ENCODE results near the gene CDX1. TPM values are rescaled to one million over a fixed set of nuclear protein-coding genes. Genes with fewer than 3 reads are reported as not detected.

Gene CDX1
- total and polyA plus RNA-seq, 9 donors: 0.12 to 6.0 (median 0.32) TPM

- H3K4me1 ChIP-seq (ENCODE audit: control insufficient read depth, insufficient read depth, low read length): peaks cover 64% of the 10 kb centered on the region
- H3K4me3 ChIP-seq (ENCODE audit: low read length): no peak overlapping the region
- H3K9me3 ChIP-seq (replicated peaks; ENCODE audit: control insufficient read depth, low read depth, low read length): no peaks in the 10 kb centered on the region
- H3K27ac ChIP-seq (ENCODE audit: low read length): peak overlapping the region; percentile 64
- H3K27me3 ChIP-seq (ENCODE audit: control insufficient read depth, insufficient read depth, low read length): peaks cover 3% of the 10 kb centered on the region
- WGBS (ENCODE audit: insufficient coverage): 49% methylated on average over 4 of the region's 10 CpGs
- no peaks in the 10 kb centered on the region for H3K36me3 ChIP-seq (ENCODE audit: control insufficient read depth, insufficient read depth, low read length)
- peak; percentile 95 for DNase-seq
Observed at GRCh38 chr5:150215979-150216944, 49.7 kb downstream of the CDX1 start.

- Histone ChIP-seq H3K9me3 (replicated peaks; ENCODE audit: control insufficient read depth, low read depth, low read length) (no peaks in the 10 kb centered on the region), H3K4me3 (ENCODE audit: low read length) (no peak overlapping the region), H3K27me3 (ENCODE audit: control insufficient read depth, insufficient read depth, low read length) (peaks cover 3% of the 10 kb centered on the region), H3K4me1 (ENCODE audit: control insufficient read depth, insufficient read depth, low read length) (peaks cover 56% of the 10 kb centered on the region), H3K36me3 (ENCODE audit: control insufficient read depth, insufficient read depth, low read length) (no peaks in the 10 kb centered on the region), H3K27ac (ENCODE audit: low read length) (no peak overlapping the region)
- no peak for DNase-seq
- no CpG with 5 or more reads among the region's 2 CpGs for WGBS (ENCODE audit: insufficient coverage)
Observed at GRCh38 chr5:150217038-150217437, 50.5 kb downstream of the CDX1 start.

- Histone ChIP-seq H3K4me3 (ENCODE audit: low read length) (no peak overlapping the region), H3K36me3 (ENCODE audit: control insufficient read depth, insufficient read depth, low read length) (no peaks in the 10 kb centered on the region), H3K4me1 (ENCODE audit: control insufficient read depth, insufficient read depth, low read length) (peaks cover 48% of the 10 kb centered on the region), H3K9me3 (replicated peaks; ENCODE audit: control insufficient read depth, low read depth, low read length) (no peaks in the 10 kb centered on the region), H3K27ac (ENCODE audit: low read length) (peak overlapping the region; percentile 13), H3K27me3 (ENCODE audit: control insufficient read depth, insufficient read depth, low read length) (peaks cover 3% of the 10 kb centered on the region)
- 27% methylated on average over 8 of the region's 10 CpGs for WGBS (ENCODE audit: insufficient coverage)
- DNase-seq: peak; percentile 89
Observed at GRCh38 chr5:150217873-150218692, 51.5 kb downstream of the CDX1 start.

GRCh38 chr5:150218693-150219035 lies 52.1 kb downstream of the CDX1 start:
- no peak overlapping the region for H3K27ac ChIP-seq (ENCODE audit: low read length)
- H3K27me3 ChIP-seq (ENCODE audit: control insufficient read depth, insufficient read depth, low read length): peaks cover 3% of the 10 kb centered on the region
- H3K4me1 ChIP-seq (ENCODE audit: control insufficient read depth, insufficient read depth, low read length): peaks cover 42% of the 10 kb centered on the region
- DNase-seq: no peak
- H3K4me3 ChIP-seq (ENCODE audit: low read length): no peak overlapping the region
- no peaks in the 10 kb centered on the region for H3K36me3 ChIP-seq (ENCODE audit: control insufficient read depth, insufficient read depth, low read length)
- H3K9me3 ChIP-seq (replicated peaks; ENCODE audit: control insufficient read depth, low read depth, low read length): no peaks in the 10 kb centered on the region
- WGBS (ENCODE audit: insufficient coverage): 80% methylated on average over 2 of the region's 5 CpGs

GRCh38 chr5:150219142-150219541 lies 52.6 kb downstream of the CDX1 start:
- peaks cover 3% of the 10 kb centered on the region for H3K27me3 ChIP-seq (ENCODE audit: control insufficient read depth, insufficient read depth, low read length)
- H3K9me3 ChIP-seq (replicated peaks; ENCODE audit: control insufficient read depth, low read depth, low read length): no peaks in the 10 kb centered on the region
- peaks cover 38% of the 10 kb centered on the region for H3K4me1 ChIP-seq (ENCODE audit: control insufficient read depth, insufficient read depth, low read length)
- no peaks in the 10 kb centered on the region for H3K36me3 ChIP-seq (ENCODE audit: control insufficient read depth, insufficient read depth, low read length)
- H3K4me3 ChIP-seq (ENCODE audit: low read length): no peak overlapping the region
- H3K27ac ChIP-seq (ENCODE audit: low read length): no peak overlapping the region
- no peak for DNase-seq

- H3K27ac ChIP-seq (ENCODE audit: low read length): no peak overlapping the region
- no peak overlapping the region for H3K4me3 ChIP-seq (ENCODE audit: low read length)
- 90% methylated on average over 2 of the region's 2 CpGs for WGBS (ENCODE audit: insufficient coverage)
- peaks cover 4% of the 10 kb centered on the region for H3K36me3 ChIP-seq (ENCODE audit: control insufficient read depth, insufficient read depth, low read length)
- peaks cover 30% of the 10 kb centered on the region for H3K4me1 ChIP-seq (ENCODE audit: control insufficient read depth, insufficient read depth, low read length)
- no peak for DNase-seq
- H3K27me3 ChIP-seq (ENCODE audit: control insufficient read depth, insufficient read depth, low read length): peaks cover 3% of the 10 kb centered on the region
- H3K9me3 ChIP-seq (replicated peaks; ENCODE audit: control insufficient read depth, low read depth, low read length): no peaks in the 10 kb centered on the region
Observed at GRCh38 chr5:150219861-150220260, 53.3 kb downstream of the CDX1 start.

- peaks cover 15% of the 10 kb centered on the region for H3K4me1 ChIP-seq (ENCODE audit: control insufficient read depth, insufficient read depth, low read length)
- no peak overlapping the region for H3K27ac ChIP-seq (ENCODE audit: low read length)
- H3K36me3 ChIP-seq (ENCODE audit: control insufficient read depth, insufficient read depth, low read length): peaks cover 7% of the 10 kb centered on the region
- H3K27me3 ChIP-seq (ENCODE audit: control insufficient read depth, insufficient read depth, low read length): peaks cover 3% of the 10 kb centered on the region
- H3K9me3 ChIP-seq (replicated peaks; ENCODE audit: control insufficient read depth, low read depth, low read length): no peaks in the 10 kb centered on the region
- no peak overlapping the region for H3K4me3 ChIP-seq (ENCODE audit: low read length)
- no peak for DNase-seq
- 61% methylated on average over 3 of the region's 5 CpGs for WGBS (ENCODE audit: insufficient coverage)
Observed at GRCh38 chr5:150221471-150221870, 54.9 kb downstream of the CDX1 start.

- Histone ChIP-seq H3K27ac (ENCODE audit: low read length) (no peak overlapping the region), H3K4me3 (ENCODE audit: low read length) (no peak overlapping the region), H3K27me3 (ENCODE audit: control insufficient read depth, insufficient read depth, low read length) (peaks cover 3% of the 10 kb centered on the region), H3K9me3 (replicated peaks; ENCODE audit: control insufficient read depth, low read depth, low read length) (no peaks in the 10 kb centered on the region), H3K4me1 (ENCODE audit: control insufficient read depth, insufficient read depth, low read length) (peaks cover under 1% of the 10 kb centered on the region), H3K36me3 (ENCODE audit: control insufficient read depth, insufficient read depth, low read length) (peaks cover 10% of the 10 kb centered on the region)
- 94% methylated on average over 11 of the region's 21 CpGs for WGBS (ENCODE audit: insufficient coverage)
- DNase-seq: no peak
Observed at GRCh38 chr5:150222906-150223305, 56.3 kb downstream of the CDX1 start.

GRCh38 chr5:150223474-150223873 lies 56.9 kb downstream of the CDX1 start:
- Histone ChIP-seq H3K27me3 (ENCODE audit: control insufficient read depth, insufficient read depth, low read length) (peaks cover 3% of the 10 kb centered on the region), H3K9me3 (replicated peaks; ENCODE audit: control insufficient read depth, low read depth, low read length) (no peaks in the 10 kb centered on the region), H3K4me3 (ENCODE audit: low read length) (no peak overlapping the region), H3K27ac (ENCODE audit: low read length) (no peak overlapping the region), H3K36me3 (ENCODE audit: control insufficient read depth, insufficient read depth, low read length) (peaks cover 11% of the 10 kb centered on the region), H3K4me1 (ENCODE audit: control insufficient read depth, insufficient read depth, low read length) (no peaks in the 10 kb centered on the region)
- DNase-seq: no peak
- 95% methylated on average over 5 of the region's 7 CpGs for WGBS (ENCODE audit: insufficient coverage)

GRCh38 chr5:150224483-150225027 lies 58.0 kb downstream of the CDX1 start:
- Histone ChIP-seq H3K27ac (ENCODE audit: low read length) (no peak overlapping the region), H3K4me3 (ENCODE audit: low read length) (no peak overlapping the region), H3K9me3 (replicated peaks; ENCODE audit: control insufficient read depth, low read depth, low read length) (no peaks in the 10 kb centered on the region), H3K36me3 (ENCODE audit: control insufficient read depth, insufficient read depth, low read length) (peaks cover 13% of the 10 kb centered on the region), H3K27me3 (ENCODE audit: control insufficient read depth, insufficient read depth, low read length) (peaks cover 3% of the 10 kb centered on the region), H3K4me1 (ENCODE audit: control insufficient read depth, insufficient read depth, low read length) (no peaks in the 10 kb centered on the region)
- no peak for DNase-seq
- WGBS (ENCODE audit: insufficient coverage): 40% methylated on average over 1 of the region's 8 CpGs

All from muscle of leg (tissue), 11 donors.